ENCODE results near the gene ZNF75A.

ZNF75A gene

GRCh38 chr16:3259836-3260235, 45.5 kb upstream of the ZNF75A start:
- TF ChIP-seq EZH2 (optimal IDR thresholded peaks at IDR 0.05; ENCODE audit: low read depth, low read length), result no peak
- no peak for TF ChIP-seq EZH2phosphoT487 (IDR thresholded peaks at IDR 0.05; ENCODE audit: low read length)
- TF ChIP-seq CTCF (IDR thresholded peaks at IDR 0.05; ENCODE audit: low read length), result no peak
- no peaks in the 10 kb centered on the region for H4K20me1 ChIP-seq (ENCODE audit: insufficient read depth, low read length)
- DNase-seq, result no peak
- no peak overlapping the region for H3K9ac ChIP-seq (ENCODE audit: low read length)
- H2AFZ ChIP-seq (ENCODE audit: low read length), result no peak overlapping the region
- H3K27ac ChIP-seq (ENCODE audit: low read length), result no peak overlapping the region
- H3K36me3 ChIP-seq (replicated peaks; ENCODE audit: insufficient read depth, low read length), result no peaks in the 10 kb centered on the region
- H3K9me2 ChIP-seq (replicated peaks; ENCODE audit: insufficient read depth, low read length), result no peaks in the 10 kb centered on the region
- H3K4me3 ChIP-seq (ENCODE audit: low read length), result no peak overlapping the region
- 0 out of 2 replicates have a peak, but pooled peaks cover 2% of the 10 kb centered on the region for H3K4me1 ChIP-seq (ENCODE audit: low read length)
- peaks cover 10% of the 10 kb centered on the region for H3F3A ChIP-seq (ENCODE audit: insufficient read depth, low read length)
- H3K4me2 ChIP-seq (ENCODE audit: low read depth, low read length), result peak overlapping the region; percentile 23; the same call in 1 of the 2 replicates
- no peaks in the 10 kb centered on the region for H3K79me2 ChIP-seq (ENCODE audit: low read length)
- H3K27me3 ChIP-seq (replicated peaks; ENCODE audit: insufficient read depth, low read length), result peaks cover 40% of the 10 kb centered on the region
- H3K9me3 ChIP-seq (replicated peaks; ENCODE audit: insufficient read depth, low read length), result no peaks in the 10 kb centered on the region

- H3K9me3 ChIP-seq (replicated peaks; ENCODE audit: insufficient read depth, low read length), result no peaks in the 10 kb centered on the region
- no peak for DNase-seq
- H3K27me3 ChIP-seq (replicated peaks; ENCODE audit: insufficient read depth, low read length), result peaks cover 19% of the 10 kb centered on the region; the same call in 1 of the 2 replicates
- no peak overlapping the region for H2AFZ ChIP-seq (ENCODE audit: low read length)
- no peaks in the 10 kb centered on the region for H3K36me3 ChIP-seq (replicated peaks; ENCODE audit: insufficient read depth, low read length)
- no peaks in the 10 kb centered on the region for H3K79me2 ChIP-seq (ENCODE audit: low read length)
- H3F3A ChIP-seq (ENCODE audit: insufficient read depth, low read length), result peaks cover 10% of the 10 kb centered on the region
- H3K9ac ChIP-seq (ENCODE audit: low read length), result no peak overlapping the region
- H3K27ac ChIP-seq (ENCODE audit: low read length), result no peak overlapping the region
- 0 out of 2 replicates have a peak, but pooled peaks cover 3% of the 10 kb centered on the region for H3K4me1 ChIP-seq (ENCODE audit: low read length)
- TF ChIP-seq CTCF (IDR thresholded peaks at IDR 0.05; ENCODE audit: low read length) (no peak), EZH2 (optimal IDR thresholded peaks at IDR 0.05; ENCODE audit: low read depth, low read length) (no peak), EZH2phosphoT487 (IDR thresholded peaks at IDR 0.05; ENCODE audit: low read length) (no peak)
- H3K9me2 ChIP-seq (replicated peaks; ENCODE audit: insufficient read depth, low read length), result no peaks in the 10 kb centered on the region
- no peak overlapping the region for H3K4me3 ChIP-seq (ENCODE audit: low read length)
- no peak overlapping the region for H3K4me2 ChIP-seq (ENCODE audit: low read depth, low read length)
- H4K20me1 ChIP-seq (ENCODE audit: insufficient read depth, low read length), result no peaks in the 10 kb centered on the region
Observed at GRCh38 chr16:3262517-3262916, 42.8 kb upstream of the ZNF75A start.

- Histone ChIP-seq H3K4me2 (ENCODE audit: low read depth, low read length) (peak overlapping the region; percentile 84), H3K4me3 (ENCODE audit: low read length) (peak overlapping the region; percentile 80), H3K27me3 (replicated peaks; ENCODE audit: insufficient read depth, low read length) (peaks cover 2% of the 10 kb centered on the region; the same call in 1 of the 2 replicates), H3F3A (ENCODE audit: insufficient read depth, low read length) (peaks cover 10% of the 10 kb centered on the region), H3K9me2 (replicated peaks; ENCODE audit: insufficient read depth, low read length) (no peaks in the 10 kb centered on the region), H3K27ac (ENCODE audit: low read length) (peak overlapping the region; percentile 80; the same call in 1 of the 2 replicates), H3K79me2 (ENCODE audit: low read length) (no peaks in the 10 kb centered on the region), H4K20me1 (ENCODE audit: insufficient read depth, low read length) (no peaks in the 10 kb centered on the region), H3K9ac (ENCODE audit: low read length) (peak overlapping the region; percentile 71), H2AFZ (ENCODE audit: low read length) (peak overlapping the region; percentile 92), H3K4me1 (ENCODE audit: low read length) (0 out of 2 replicates have a peak, but pooled peaks cover 3% of the 10 kb centered on the region), H3K36me3 (replicated peaks; ENCODE audit: insufficient read depth, low read length) (no peaks in the 10 kb centered on the region), H3K9me3 (replicated peaks; ENCODE audit: insufficient read depth, low read length) (no peaks in the 10 kb centered on the region)
- DNase-seq, result peak; percentile 97
- TF ChIP-seq CTCF (IDR thresholded peaks at IDR 0.05; ENCODE audit: low read length), result peak; percentile 37
- TF ChIP-seq EZH2phosphoT487 (IDR thresholded peaks at IDR 0.05; ENCODE audit: low read length), result no peak
- no peak for TF ChIP-seq EZH2 (optimal IDR thresholded peaks at IDR 0.05; ENCODE audit: low read depth, low read length)
Observed at GRCh38 chr16:3264137-3265036, 40.9 kb upstream of the ZNF75A start.
